ENCODE data around the gene RNF182.

- TF ChIP-seq CTCF (conservative IDR thresholded peaks at IDR 0.05 in 1 of 2, IDR thresholded peaks at IDR 0.05 in 1 of 2; ENCODE audit: extremely low read depth in 1 of 2, insufficient read depth in 1 of 2, low read depth in 1 of 2, low read length in 2 of 2) (peak; percentile 78 to 79), EZH2 (IDR thresholded peaks at IDR 0.05; ENCODE audit: borderline replicate concordance, low read length) (no peak)
These were observed 15.8 kb upstream of the RNF182 start for GRCh38 chr6:13908955-13909381.

Data from mammary epithelial cell (primary cell).